Effector memory CD8-positive, alpha-beta T cell (primary cell): Measurements from ENCODE around the gene SLAMF9.
A peak's percentile ranks its signal among the peaks of the same experiment; 100 is the strongest.

Source experiments
- ATAC-seq: fragments of 150-1000 bp; cut with Tn5 transposase; replicated peaks from 2 replicates; pipeline ENCODE4 v1.10.0; 2021; ENCODE audit warnings: mild to moderate bottlenecking, moderate library complexity
- DNase-seq, 3 experiments: peaks; one replicate each; pipeline ENCODE4 v3.0.0; 2021
- H3K27ac Mint-ChIP-seq, 2 donors: one replicate each; pipeline ENCODE4 v1.8.0; 2022; ENCODE audit warnings: mild to moderate bottlenecking in 2 of 2, mixed read lengths in 2 of 2, moderate library complexity in 2 of 2
- H3K27me3 Mint-ChIP-seq, 2 donors: one replicate each; pipeline ENCODE4 v1.8.0; 2022; ENCODE audit warnings: mixed read lengths in 2 of 2
- H3K36me3 Mint-ChIP-seq: one replicate; pipeline ENCODE4 v1.8.0; 2022; ENCODE audit warnings: mild to moderate bottlenecking, moderate library complexity, mixed read lengths; ENCODE audit not compliant: insufficient read depth
- H3K4me1 Mint-ChIP-seq, 2 donors: one replicate each; pipeline ENCODE4 v1.8.0; 2022; ENCODE audit warnings: low read depth in 2 of 2, mixed read lengths in 2 of 2
- H3K4me3 Mint-ChIP-seq, 2 donors: one replicate each; pipeline ENCODE4 v1.8.0; 2022; ENCODE audit warnings: mild to moderate bottlenecking in 2 of 2, mixed read lengths in 2 of 2, moderate library complexity in 2 of 2
- H3K9me3 Mint-ChIP-seq, 2 donors: one replicate each; pipeline ENCODE4 v1.8.0; 2022; ENCODE audit warnings: mixed read lengths in 2 of 2

SLAMF9 gene

GRCh38 chr1:159949123-159949522 is 4.9 kb downstream of the SLAMF9 start:
- ATAC-seq (no peak), DNase-seq (no peak)
- H3K27me3 Mint-ChIP-seq, result peaks cover 52 to 70% of the 10 kb centered on the region in 2 donors
- no peak overlapping the region for H3K4me3 Mint-ChIP-seq
- no peaks in the 10 kb centered on the region for H3K36me3 Mint-ChIP-seq
- peak overlapping the region in 1 of 2 donors; percentile 14 for H3K27ac Mint-ChIP-seq
- no peaks in the 10 kb centered on the region for H3K9me3 Mint-ChIP-seq
- peaks cover 10% of the 10 kb centered on the region in 2 donors for H3K4me1 Mint-ChIP-seq

- no peak overlapping the region for H3K27ac Mint-ChIP-seq
- no peak for DNase-seq
- no peak overlapping the region for H3K4me3 Mint-ChIP-seq
- H3K36me3 Mint-ChIP-seq, result no peaks in the 10 kb centered on the region
- peaks cover 10% of the 10 kb centered on the region in 2 donors for H3K4me1 Mint-ChIP-seq
- peaks cover 53 to 70% of the 10 kb centered on the region in 2 donors for H3K27me3 Mint-ChIP-seq
- no peaks in the 10 kb centered on the region for H3K9me3 Mint-ChIP-seq
- no peak for ATAC-seq
Observed at GRCh38 chr1:159947942-159948341, 6.1 kb downstream of the SLAMF9 start.

- Mint-ChIP-seq H3K4me1 (peaks cover 10% of the 10 kb centered on the region in 2 donors), H3K27me3 (peaks cover 39 to 70% of the 10 kb centered on the region in 2 donors), H3K36me3 (no peaks in the 10 kb centered on the region), H3K9me3 (no peaks in the 10 kb centered on the region), H3K27ac (no peak overlapping the region), H3K4me3 (peak overlapping the region; percentile 52 to 73)
- ATAC-seq (no peak), DNase-seq (no peak)
Observed at GRCh38 chr1:159946242-159947187, 7.5 kb downstream of the SLAMF9 start.

GRCh38 chr1:159945483-159946241 is 8.4 kb downstream of the SLAMF9 start, which contains the start of gene IGSF9:
TSS of gene IGSF9 (minus strand) at chr1:159945613. CDS start at chr1:159943454, 2,159 bp downstream.
- H3K4me1 Mint-ChIP-seq, result peaks cover 10% of the 10 kb centered on the region in 2 donors
- peaks cover 31 to 70% of the 10 kb centered on the region in 2 donors for H3K27me3 Mint-ChIP-seq
- peak; percentile 61 to 72 (median 71) for DNase-seq
- no peaks in the 10 kb centered on the region for H3K36me3 Mint-ChIP-seq
- peak within 1 kb of the TSS in 1 of 2 donors; percentile 11 for H3K27ac Mint-ChIP-seq
- ATAC-seq, result peak; percentile 97
- no peaks in the 10 kb centered on the region for H3K9me3 Mint-ChIP-seq
- peak within 1 kb of the TSS; percentile 52 to 73 for H3K4me3 Mint-ChIP-seq

GRCh38 chr1:159944623-159945455 is 9.2 kb downstream of the SLAMF9 start:
- peak overlapping the region; percentile 52 to 73 for H3K4me3 Mint-ChIP-seq

GRCh38 chr1:159943908-159944622 is 10.0 kb downstream of the SLAMF9 start:
- Mint-ChIP-seq H3K4me1 (peaks cover 10% of the 10 kb centered on the region in 2 donors), H3K27ac (no peak overlapping the region), H3K27me3 (peaks cover 27 to 63% of the 10 kb centered on the region in 2 donors), H3K9me3 (no peaks in the 10 kb centered on the region), H3K4me3 (no peak overlapping the region), H3K36me3 (no peaks in the 10 kb centered on the region)
- ATAC-seq, result no peak
- no peak for DNase-seq

More at GRCh38 chr1:159944623-159945455, 9.2 kb downstream of the SLAMF9 start:
- peaks cover 10% of the 10 kb centered on the region in 2 donors for H3K4me1 Mint-ChIP-seq
- DNase-seq (no peak), ATAC-seq (no peak)
- H3K36me3 Mint-ChIP-seq, result no peaks in the 10 kb centered on the region
- H3K9me3 Mint-ChIP-seq, result no peaks in the 10 kb centered on the region
- peak overlapping the region in 1 of 2 donors; percentile 11 for H3K27ac Mint-ChIP-seq
- peaks cover 24 to 70% of the 10 kb centered on the region in 2 donors for H3K27me3 Mint-ChIP-seq

GRCh38 chr1:159943278-159943640 is 10.8 kb downstream of the SLAMF9 start:
- Mint-ChIP-seq H3K9me3 (no peaks in the 10 kb centered on the region), H3K36me3 (no peaks in the 10 kb centered on the region), H3K4me3 (no peak overlapping the region), H3K27me3 (peaks cover 29 to 62% of the 10 kb centered on the region in 2 donors), H3K4me1 (peaks cover 10% of the 10 kb centered on the region in 2 donors), H3K27ac (no peak overlapping the region)
- DNase-seq, result no peak
- no peak for ATAC-seq

- Mint-ChIP-seq H3K4me1 (peaks cover 10% of the 10 kb centered on the region in 2 donors), H3K27ac (no peak overlapping the region), H3K27me3 (peaks cover 29 to 62% of the 10 kb centered on the region in 2 donors), H3K36me3 (no peaks in the 10 kb centered on the region), H3K4me3 (no peak overlapping the region), H3K9me3 (no peaks in the 10 kb centered on the region)
- DNase-seq (no peak), ATAC-seq (no peak)
Observed at GRCh38 chr1:159942632-159943277, 11.3 kb downstream of the SLAMF9 start.

- peaks cover 29 to 62% of the 10 kb centered on the region in 2 donors for H3K27me3 Mint-ChIP-seq
- no peak overlapping the region for H3K4me3 Mint-ChIP-seq
- peaks cover 10% of the 10 kb centered on the region in 2 donors for H3K4me1 Mint-ChIP-seq
- peaks cover 2% of the 10 kb centered on the region for H3K36me3 Mint-ChIP-seq
- H3K27ac Mint-ChIP-seq, result no peak overlapping the region
- no peak for DNase-seq
- ATAC-seq, result no peak
- no peaks in the 10 kb centered on the region for H3K9me3 Mint-ChIP-seq
Observed at GRCh38 chr1:159941591-159942560, 12.2 kb downstream of the SLAMF9 start.

- no peak overlapping the region for H3K4me3 Mint-ChIP-seq
- peaks cover 3% of the 10 kb centered on the region for H3K36me3 Mint-ChIP-seq
- no peak for ATAC-seq
- H3K27ac Mint-ChIP-seq, result no peak overlapping the region
- no peaks in the 10 kb centered on the region for H3K9me3 Mint-ChIP-seq
- H3K4me1 Mint-ChIP-seq, result peaks cover 10 to 15% of the 10 kb centered on the region in 2 donors
- DNase-seq, result no peak
- H3K27me3 Mint-ChIP-seq, result peaks cover 29 to 62% of the 10 kb centered on the region in 2 donors
Observed at GRCh38 chr1:159941141-159941540, 12.9 kb downstream of the SLAMF9 start.

- H3K27me3 Mint-ChIP-seq, result peaks cover 24 to 60% of the 10 kb centered on the region in 2 donors
- DNase-seq (no peak), ATAC-seq (no peak)
- peaks cover 5 to 12% of the 10 kb centered on the region in 2 donors for H3K4me1 Mint-ChIP-seq
- H3K36me3 Mint-ChIP-seq, result peaks cover 3% of the 10 kb centered on the region
- H3K4me3 Mint-ChIP-seq, result no peak overlapping the region
- no peak overlapping the region for H3K27ac Mint-ChIP-seq
- H3K9me3 Mint-ChIP-seq, result no peaks in the 10 kb centered on the region
Observed at GRCh38 chr1:159940006-159940620, 13.9 kb downstream of the SLAMF9 start.
